ENCODE measurements around the gene GTF2F1.
"Not testable (repeated sequence)": the region's sequence is repeated elsewhere in the genome, so short reads cannot be mapped to it uniquely, and the experiment has no call there.

The GTF2F1 gene

GRCh38 chr19:6362351-6362801 lies 30.6 kb downstream of the GTF2F1 start:
- Histone ChIP-seq H3K9me3 (ENCODE audit: insufficient read depth, low read depth, low read length) (no peaks in the 10 kb centered on the region), H2BK5ac (ENCODE audit: low read depth, low read length, poor library complexity) (no peak overlapping the region), H3K9ac (ENCODE audit: low read length) (peak overlapping the region; percentile 34), H3K27ac (ENCODE audit: low read depth, low read length) (no peak overlapping the region), H3K23ac (ENCODE audit: low read length) (no peak overlapping the region), H2BK12ac (ENCODE audit: low read length) (no peak overlapping the region), H3K4ac (ENCODE audit: low read depth, low read length) (peak overlapping the region; percentile 88), H3K18ac (ENCODE audit: low read length) (no peak overlapping the region), H3K79me1 (ENCODE audit: low read length) (peaks cover 8% of the 10 kb centered on the region), H4K12ac (ENCODE audit: low read depth, low read length) (peak overlapping the region; percentile 4), H3K4me3 (ENCODE audit: low read depth, low read length) (peak overlapping the region; percentile 92), H3K14ac (ENCODE audit: low read length) (no peak overlapping the region), H3K4me2 (ENCODE audit: low read length) (peak overlapping the region; percentile 77), H4K8ac (ENCODE audit: low read depth, low read length) (peak overlapping the region; percentile 99), H4K91ac (ENCODE audit: low read depth, low read length) (peak overlapping the region; percentile 96), H3K4me1 (ENCODE audit: control insufficient read depth in 1 of 2, insufficient read depth in 2 of 2, low read length in 2 of 2) (peaks cover 3 to 7% of the 10 kb centered on the region in 2 experiments), H3K79me2 (ENCODE audit: control insufficient read depth, insufficient read depth, low read length, poor library complexity) (peaks cover 10% of the 10 kb centered on the region), H2BK120ac (ENCODE audit: insufficient read depth, low read length, poor library complexity) (no peak overlapping the region), H3K27me3 (ENCODE audit: insufficient read depth, low read length) (no peaks in the 10 kb centered on the region), H3K36me3 (ENCODE audit: control insufficient read depth in 1 of 2, insufficient read depth in 2 of 2, low read length in 2 of 2) (peaks cover 28 to 30% of the 10 kb centered on the region in 2 experiments), H2AFZ (ENCODE audit: insufficient read depth, low read length, poor library complexity) (no peak overlapping the region), H2AK5ac (ENCODE audit: low read length) (no peak overlapping the region)
- no CpG with 5 or more reads among the region's 11 CpGs for WGBS (ENCODE audit: extremely low coverage, insufficient coverage, insufficient read length)
- DNase-seq, result peak in 1 of 2 donors; percentile 6

DNA sequence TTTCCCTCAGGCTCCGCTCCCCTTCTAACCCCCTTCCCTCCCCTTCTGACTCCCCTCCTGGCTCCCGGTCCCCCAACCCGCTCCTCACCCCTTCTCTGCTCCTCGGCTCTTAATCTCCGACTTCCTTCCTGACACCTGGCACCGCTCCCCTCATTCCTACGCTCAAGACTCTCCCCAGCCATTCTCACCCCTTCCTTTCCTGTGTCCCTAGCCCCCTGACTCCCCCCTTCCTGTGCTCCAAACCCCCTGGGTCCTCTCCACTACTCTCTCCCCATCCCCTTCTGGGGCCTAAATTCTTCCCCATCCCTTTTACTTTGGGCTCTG lies 31.0 kb downstream of the GTF2F1 start:
- Histone ChIP-seq H2BK12ac (ENCODE audit: low read length) (no peak overlapping the region), H3K27ac (ENCODE audit: low read depth, low read length) (no peak overlapping the region), H3K9ac (ENCODE audit: low read length) (peak overlapping the region; percentile 34), H3K4me2 (ENCODE audit: low read length) (peak overlapping the region; percentile 77), H3K4me1 (ENCODE audit: control insufficient read depth in 1 of 2, insufficient read depth in 2 of 2, low read length in 2 of 2) (peaks cover 3 to 7% of the 10 kb centered on the region in 2 experiments), H2AK5ac (ENCODE audit: low read length) (peak overlapping the region; percentile 77), H3K79me2 (ENCODE audit: control insufficient read depth, insufficient read depth, low read length, poor library complexity) (peaks cover 10% of the 10 kb centered on the region), H3K79me1 (ENCODE audit: low read length) (peaks cover 8% of the 10 kb centered on the region), H3K23ac (ENCODE audit: low read length) (no peak overlapping the region), H3K4me3 (ENCODE audit: low read depth, low read length) (peak overlapping the region; percentile 92), H4K91ac (ENCODE audit: low read depth, low read length) (peak overlapping the region; percentile 96), H3K36me3 (ENCODE audit: control insufficient read depth in 1 of 2, insufficient read depth in 2 of 2, low read length in 2 of 2) (peaks cover 28 to 29% of the 10 kb centered on the region in 2 experiments), H3K14ac (ENCODE audit: low read length) (peak overlapping the region; percentile 98), H2AFZ (ENCODE audit: insufficient read depth, low read length, poor library complexity) (peak overlapping the region; percentile 97), H3K27me3 (ENCODE audit: insufficient read depth, low read length) (no peaks in the 10 kb centered on the region), H3K18ac (ENCODE audit: low read length) (peak overlapping the region; percentile 97), H3K9me3 (ENCODE audit: insufficient read depth, low read depth, low read length) (peaks cover 2% of the 10 kb centered on the region), H2BK5ac (ENCODE audit: low read depth, low read length, poor library complexity) (peak overlapping the region; percentile 76), H4K12ac (ENCODE audit: low read depth, low read length) (peak overlapping the region; percentile 95), H3K4ac (ENCODE audit: low read depth, low read length) (peak overlapping the region; percentile 88), H2BK120ac (ENCODE audit: insufficient read depth, low read length, poor library complexity) (peak overlapping the region; percentile 84), H4K8ac (ENCODE audit: low read depth, low read length) (peak overlapping the region; percentile 99)
- WGBS (ENCODE audit: extremely low coverage, insufficient coverage, insufficient read length), result no CpG with 5 or more reads among the region's 7 CpGs
- no peak for DNase-seq

DNA sequence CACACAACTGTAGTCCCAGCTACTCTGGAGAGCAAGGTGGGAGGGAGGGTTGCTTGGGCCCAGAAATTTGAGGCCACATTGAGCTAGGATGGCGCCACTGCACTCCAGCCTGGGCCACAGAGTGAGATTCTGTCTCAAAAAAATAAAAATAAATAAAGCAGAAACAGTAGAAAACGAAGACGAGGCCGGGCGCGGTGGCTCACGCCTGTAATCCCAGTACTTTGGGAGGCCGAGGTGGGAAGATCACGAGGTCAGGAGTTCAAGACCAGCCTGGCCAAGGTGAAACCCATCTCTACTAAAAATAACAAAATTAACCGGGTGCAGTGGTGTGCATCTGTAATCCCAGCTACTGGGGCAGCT lies 32.1 kb downstream of the GTF2F1 start:
- H3K14ac ChIP-seq (ENCODE audit: low read length); H2AFZ ChIP-seq (ENCODE audit: insufficient read depth, low read length, poor library complexity); H3K4me1 ChIP-seq (ENCODE audit: control insufficient read depth in 1 of 2, insufficient read depth in 2 of 2, low read length in 2 of 2); H3K27ac ChIP-seq (ENCODE audit: low read depth, low read length); H2AK5ac ChIP-seq (ENCODE audit: low read length); H3K9me3 ChIP-seq (ENCODE audit: insufficient read depth, low read depth, low read length); H3K79me1 ChIP-seq (ENCODE audit: low read length); H3K4ac ChIP-seq (ENCODE audit: low read depth, low read length); H3K4me3 ChIP-seq (ENCODE audit: low read depth, low read length); DNase-seq; H3K9ac ChIP-seq (ENCODE audit: low read length); H3K4me2 ChIP-seq (ENCODE audit: low read length); H3K27me3 ChIP-seq (ENCODE audit: insufficient read depth, low read length); H2BK12ac ChIP-seq (ENCODE audit: low read length); H4K91ac ChIP-seq (ENCODE audit: low read depth, low read length); H4K8ac ChIP-seq (ENCODE audit: low read depth, low read length); H3K23ac ChIP-seq (ENCODE audit: low read length); H3K18ac ChIP-seq (ENCODE audit: low read length); H2BK5ac ChIP-seq (ENCODE audit: low read depth, low read length, poor library complexity): not testable (repeated sequence)
- WGBS (ENCODE audit: extremely low coverage, insufficient coverage, insufficient read length), result no CpG with 5 or more reads among the region's 10 CpGs
- peaks cover 10% of the 10 kb centered on the region for H3K79me2 ChIP-seq (ENCODE audit: control insufficient read depth, insufficient read depth, low read length, poor library complexity)
- peak overlapping the region; percentile 64 for H4K12ac ChIP-seq (ENCODE audit: low read depth, low read length)
- H3K36me3 ChIP-seq (ENCODE audit: control insufficient read depth in 1 of 2, insufficient read depth in 2 of 2, low read length in 2 of 2), result peaks cover 17 to 19% of the 10 kb centered on the region in 2 experiments
- H2BK120ac ChIP-seq (ENCODE audit: insufficient read depth, low read length, poor library complexity), result peak overlapping the region; percentile 17

- not testable (repeated sequence) for H3K18ac ChIP-seq (ENCODE audit: low read length); H2AFZ ChIP-seq (ENCODE audit: insufficient read depth, low read length, poor library complexity); H4K91ac ChIP-seq (ENCODE audit: low read depth, low read length); H3K27ac ChIP-seq (ENCODE audit: low read depth, low read length); H2BK12ac ChIP-seq (ENCODE audit: low read length); H3K4me3 ChIP-seq (ENCODE audit: low read depth, low read length); H2BK120ac ChIP-seq (ENCODE audit: insufficient read depth, low read length, poor library complexity); H2AK5ac ChIP-seq (ENCODE audit: low read length); H3K4me2 ChIP-seq (ENCODE audit: low read length); H3K23ac ChIP-seq (ENCODE audit: low read length); H2BK5ac ChIP-seq (ENCODE audit: low read depth, low read length, poor library complexity); H3K4me1 ChIP-seq (ENCODE audit: control insufficient read depth in 1 of 2, insufficient read depth in 2 of 2, low read length in 2 of 2); H3K14ac ChIP-seq (ENCODE audit: low read length); H3K9ac ChIP-seq (ENCODE audit: low read length); H3K79me1 ChIP-seq (ENCODE audit: low read length); H4K12ac ChIP-seq (ENCODE audit: low read depth, low read length); H3K4ac ChIP-seq (ENCODE audit: low read depth, low read length); H3K27me3 ChIP-seq (ENCODE audit: insufficient read depth, low read length); DNase-seq; H3K9me3 ChIP-seq (ENCODE audit: insufficient read depth, low read depth, low read length); H4K8ac ChIP-seq (ENCODE audit: low read depth, low read length)
- Histone ChIP-seq H3K36me3 (ENCODE audit: control insufficient read depth in 1 of 2, insufficient read depth in 2 of 2, low read length in 2 of 2) (peaks cover 15 to 17% of the 10 kb centered on the region in 2 experiments), H3K79me2 (ENCODE audit: control insufficient read depth, insufficient read depth, low read length, poor library complexity) (peaks cover 10% of the 10 kb centered on the region)
- no CpG with 5 or more reads among the region's 12 CpGs for WGBS (ENCODE audit: extremely low coverage, insufficient coverage, insufficient read length)
Measured at GRCh38 chr19:6360445-6360844, 32.5 kb downstream of the GTF2F1 start.
